NCI-H510A (cell line): Measurements from ENCODE around the gene CRYGA.
"Not testable (repeated sequence)": the region's sequence is repeated elsewhere in the genome, so short reads cannot be mapped to it uniquely, and the experiment has no call there.

Experiments used
- DNase-seq: peaks from one replicate; lab custom pipeline; 2025; lab: John Stamatoyannopoulos, UW

CRYGA gene

DNA sequence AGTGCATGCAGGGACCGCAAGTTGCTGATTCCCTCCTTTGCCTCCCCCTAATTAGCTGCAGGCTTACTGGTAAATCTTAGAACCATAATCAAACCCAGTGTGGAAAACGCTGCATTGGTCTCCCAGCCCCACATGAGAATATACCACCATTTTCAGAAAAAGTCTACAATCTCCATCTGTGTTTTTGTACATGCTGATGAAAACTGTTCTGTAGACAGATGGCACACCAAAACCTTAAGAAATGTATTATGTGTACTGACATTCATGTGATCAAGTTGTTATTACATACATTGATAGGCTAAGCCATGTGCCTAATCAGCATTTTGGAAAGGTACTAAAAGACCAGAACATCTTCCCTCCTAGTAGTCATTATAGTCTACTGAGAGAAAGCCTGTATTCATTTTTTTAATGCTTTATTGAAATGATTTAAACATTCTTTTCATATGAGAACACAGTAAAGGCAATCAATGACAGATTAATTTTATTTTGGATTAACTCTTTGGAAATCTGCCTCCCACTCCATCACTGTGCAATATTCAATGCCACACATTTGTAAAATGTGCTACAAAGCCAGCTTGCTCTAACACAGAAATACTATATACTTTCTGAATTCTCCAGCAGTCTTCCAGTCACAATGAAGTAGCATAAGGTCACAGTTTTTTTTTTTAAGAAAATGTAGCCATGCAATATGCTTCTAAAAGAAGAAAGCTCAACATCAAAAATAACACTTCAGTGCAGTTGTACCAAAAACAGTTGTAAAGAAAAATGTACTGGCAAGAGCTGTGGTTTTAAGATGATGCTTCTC lies 1.8 kb upstream of the CRYGA start:
- DNase-seq = no peak

DNA sequence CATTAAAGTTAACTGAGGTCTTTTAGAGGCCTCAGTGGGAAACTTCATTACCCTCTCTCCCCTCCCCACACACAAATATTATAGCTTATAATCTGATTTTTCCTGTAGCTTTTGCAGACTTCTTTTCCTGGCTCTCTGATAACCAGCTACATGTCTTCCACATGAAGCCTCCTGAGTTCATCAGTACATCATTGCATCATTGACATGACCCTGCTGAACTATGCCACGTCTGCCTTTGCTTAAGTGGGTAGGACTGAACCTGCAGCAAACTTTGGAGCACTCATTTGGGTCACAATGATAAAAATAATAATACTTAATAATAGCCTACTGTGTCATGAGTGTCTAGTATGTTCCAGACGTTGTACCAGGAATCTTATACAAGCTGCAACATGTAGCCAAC lies 7.0 kb downstream of the CRYGA start:
- no peak for DNase-seq

DNA sequence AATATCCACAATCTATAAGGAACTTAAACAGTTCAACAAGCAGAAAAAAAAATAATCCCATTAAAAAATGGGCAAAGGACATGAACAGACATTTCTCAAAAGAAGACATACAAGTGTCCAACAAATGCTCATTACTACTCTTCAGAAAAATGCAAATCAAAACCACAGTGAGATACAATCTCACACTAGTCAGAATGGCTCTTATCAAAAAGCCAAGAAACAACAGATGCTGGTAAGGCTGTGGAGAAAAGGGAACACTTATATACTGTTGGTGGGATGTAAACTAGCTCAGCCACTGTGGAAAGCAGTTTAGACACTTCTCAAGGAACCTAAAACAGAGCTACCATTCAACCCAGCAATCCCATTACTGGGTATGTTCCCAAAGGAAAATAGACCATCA lies 10.2 kb downstream of the CRYGA start:
- DNase-seq = no peak

DNA sequence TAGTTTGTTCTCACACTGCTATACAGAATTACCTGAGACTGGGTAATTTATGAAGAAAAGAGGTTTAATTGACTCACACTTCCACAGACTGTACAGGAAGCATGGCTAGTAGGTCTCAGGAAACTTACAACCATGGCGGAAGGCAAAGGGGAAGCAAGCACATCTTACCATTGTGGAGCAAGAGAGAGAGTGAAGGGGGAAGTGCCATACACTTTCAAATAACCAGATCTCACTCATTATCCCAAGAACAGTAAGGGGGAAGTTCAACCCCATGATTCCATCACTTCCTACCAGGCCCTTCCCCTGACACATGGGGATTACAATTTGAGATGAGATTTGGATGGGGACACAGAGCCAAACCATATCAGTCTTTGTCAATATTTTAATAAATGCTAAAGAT lies 12.4 kb downstream of the CRYGA start:
- no peak for DNase-seq

DNA sequence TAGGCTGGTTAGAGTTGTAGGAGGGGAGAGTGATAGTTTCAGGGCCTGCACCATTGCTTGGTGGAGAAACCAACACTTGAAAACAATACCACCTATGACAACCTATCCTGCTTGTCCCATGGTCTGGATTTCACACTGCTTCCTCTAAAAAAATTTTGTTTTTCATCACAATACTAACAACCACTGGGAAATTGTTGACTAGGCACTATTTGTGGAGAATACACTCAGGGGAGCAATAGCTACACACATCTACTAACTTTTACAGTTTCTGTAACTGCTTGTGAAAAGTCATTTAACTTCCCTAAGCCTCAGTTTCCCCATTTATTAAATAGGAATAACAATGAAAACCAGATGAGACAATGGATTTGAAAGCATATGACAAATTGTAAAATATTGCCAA lies 13.3 kb downstream of the CRYGA start:
- no peak for DNase-seq

DNA sequence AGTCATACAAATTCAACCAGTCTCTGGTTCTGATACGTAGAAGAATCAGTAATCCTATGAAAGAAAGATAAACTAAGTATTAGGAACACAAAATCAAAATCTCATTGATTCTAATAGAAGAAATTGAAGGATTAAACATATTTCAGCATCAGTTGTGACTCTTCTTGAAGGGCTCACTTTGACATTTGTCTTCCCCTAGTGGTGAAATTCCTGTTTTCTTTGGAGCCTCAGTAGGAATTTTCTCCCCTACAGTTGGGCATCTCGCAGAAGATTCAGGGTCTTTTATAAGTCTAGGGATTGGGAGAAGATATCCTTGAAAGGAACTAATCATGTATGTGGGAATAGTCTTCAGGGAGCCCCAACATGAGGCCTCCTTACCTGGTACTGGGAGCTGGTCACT lies 14.6 kb downstream of the CRYGA start:
- DNase-seq = no peak

DNA sequence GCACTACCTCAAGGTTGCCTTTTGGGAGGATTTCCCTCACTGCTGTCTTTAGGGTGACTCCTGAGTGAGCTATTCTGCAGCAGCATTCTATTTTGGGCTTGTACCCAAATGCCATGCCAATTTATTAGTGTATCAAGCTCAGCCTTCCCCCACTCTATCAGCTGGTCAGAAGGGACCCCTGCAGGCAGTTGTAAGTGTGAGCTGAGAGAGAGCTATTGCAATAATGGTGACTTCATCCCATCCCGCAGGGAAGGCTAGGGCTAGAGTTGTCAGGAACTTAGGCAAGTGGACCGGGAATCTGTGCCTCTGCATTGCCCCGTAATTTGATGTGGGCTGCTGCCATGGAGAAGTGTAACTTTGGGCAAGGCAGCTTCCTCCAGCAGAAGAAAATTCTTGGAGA lies 15.6 kb downstream of the CRYGA start:
- no peak for DNase-seq

DNA sequence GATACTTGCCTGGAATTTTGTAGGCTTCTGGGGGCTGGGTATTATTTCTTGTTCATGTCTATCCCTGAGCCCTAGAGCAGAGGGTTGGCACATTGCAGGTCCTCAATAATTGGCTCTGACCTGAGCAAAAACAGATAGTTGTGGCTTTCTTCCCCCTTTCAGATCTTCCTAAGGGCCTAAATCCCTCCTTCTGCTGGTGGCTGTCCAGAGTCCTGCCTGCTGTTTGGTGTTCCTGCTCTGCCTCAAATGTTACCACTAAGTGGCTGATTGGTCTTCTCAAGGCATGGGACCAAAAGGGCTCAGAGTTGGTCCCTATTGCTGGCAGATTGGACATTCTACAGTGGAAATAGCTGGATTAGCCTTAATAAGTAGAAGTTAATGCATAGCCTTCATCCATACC lies 16.4 kb downstream of the CRYGA start:
- DNase-seq = no peak

DNA sequence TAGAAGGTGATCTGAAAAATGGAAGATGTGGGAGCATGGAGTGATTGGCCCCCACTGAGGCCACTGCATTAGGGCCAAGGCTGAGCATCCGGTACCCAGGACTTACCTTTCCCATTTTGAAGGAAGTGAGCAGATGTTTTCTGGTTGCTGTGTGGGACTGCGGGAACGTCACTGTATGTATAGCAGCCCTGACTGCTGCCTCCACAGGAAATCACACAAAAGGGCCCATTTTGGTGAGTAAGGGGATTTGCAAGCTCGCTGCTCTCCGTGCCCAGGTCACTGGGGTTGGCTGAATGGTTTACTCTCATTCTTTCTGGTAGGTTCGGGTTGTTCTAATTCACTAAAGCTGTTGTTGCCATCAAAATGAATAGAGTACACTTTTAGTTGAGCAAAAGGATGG lies 17.4 kb downstream of the CRYGA start, which contains the start of gene CRYGB:
TSS of gene CRYGB (minus strand) at position 153 of the 400 bp plus-strand sequence. CDS start at position 115, 38 bp downstream.
- no peak for DNase-seq

DNA sequence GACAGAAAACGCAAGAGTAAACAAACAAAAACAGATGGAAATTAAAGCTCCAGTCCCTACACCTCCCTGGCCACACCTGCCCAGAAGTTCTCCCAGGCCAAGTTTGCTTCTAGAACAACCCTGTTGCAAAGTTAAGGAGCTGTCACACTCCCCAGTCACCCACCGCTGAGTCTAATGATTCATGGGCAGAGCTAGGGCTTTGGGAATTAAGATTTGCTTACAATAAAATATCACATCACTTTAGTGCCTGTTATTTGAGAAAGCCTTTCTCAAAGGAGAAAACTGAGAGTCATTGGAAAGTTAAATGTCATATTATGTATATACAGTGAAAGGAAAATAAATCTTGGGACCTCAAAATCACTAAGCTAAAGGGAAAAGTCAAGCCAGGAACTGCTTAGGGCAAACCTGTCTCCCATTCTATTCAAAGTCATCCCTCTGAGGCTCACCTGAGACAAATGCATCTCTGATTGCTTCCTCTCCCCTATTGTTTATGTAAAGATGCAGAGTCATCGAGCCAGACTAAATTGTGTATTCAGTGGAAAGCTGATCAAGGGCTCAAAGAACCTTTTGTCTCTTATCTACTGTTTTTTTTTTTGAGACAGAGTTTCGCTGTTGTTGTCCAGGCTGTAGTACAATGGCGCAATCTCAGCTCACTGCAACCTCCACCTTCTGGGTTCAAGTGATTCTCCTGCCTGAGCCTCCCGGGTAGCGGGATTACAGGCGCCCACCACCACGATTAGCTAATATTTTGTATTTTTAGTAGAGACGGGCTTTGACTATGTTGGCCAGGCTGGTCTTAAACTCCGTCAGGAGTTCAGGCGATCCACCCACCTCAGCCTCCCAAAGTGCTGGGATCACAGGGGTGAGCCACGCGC lies 20.2 kb downstream of the CRYGA start:
- no peak for DNase-seq

DNA sequence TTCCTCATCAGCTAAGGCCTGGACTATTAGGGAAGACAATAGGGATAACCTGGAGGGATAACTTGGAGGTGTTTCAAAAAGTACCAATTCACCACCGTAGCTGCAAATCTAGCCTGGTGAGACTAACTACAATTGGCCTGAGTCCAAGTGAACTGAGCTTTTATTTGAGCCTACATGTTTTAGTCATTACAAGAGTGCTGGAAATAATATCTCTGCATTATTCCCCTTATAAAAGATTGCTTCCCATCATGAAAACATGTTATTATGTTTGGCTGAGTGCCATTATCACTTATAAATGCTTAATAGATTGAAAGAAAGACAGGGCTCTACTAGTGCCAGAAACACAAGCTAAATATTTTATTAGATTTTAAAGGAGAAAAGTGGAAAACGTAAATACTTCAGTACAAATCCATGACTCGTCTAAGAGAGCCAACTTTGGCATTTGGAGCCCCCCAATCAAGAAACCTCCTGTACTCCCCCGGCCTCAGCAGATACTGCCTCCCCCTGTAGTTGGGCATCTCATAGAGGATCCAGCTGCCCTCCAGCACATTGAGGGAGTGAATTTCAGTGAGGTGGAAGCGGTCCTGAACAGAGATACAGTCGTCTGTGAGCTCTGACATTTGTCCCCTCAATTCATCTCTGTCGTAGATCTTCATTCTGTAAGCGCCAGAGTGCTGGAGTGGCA lies 21.0 kb downstream of the CRYGA start:
- no peak for DNase-seq

DNA sequence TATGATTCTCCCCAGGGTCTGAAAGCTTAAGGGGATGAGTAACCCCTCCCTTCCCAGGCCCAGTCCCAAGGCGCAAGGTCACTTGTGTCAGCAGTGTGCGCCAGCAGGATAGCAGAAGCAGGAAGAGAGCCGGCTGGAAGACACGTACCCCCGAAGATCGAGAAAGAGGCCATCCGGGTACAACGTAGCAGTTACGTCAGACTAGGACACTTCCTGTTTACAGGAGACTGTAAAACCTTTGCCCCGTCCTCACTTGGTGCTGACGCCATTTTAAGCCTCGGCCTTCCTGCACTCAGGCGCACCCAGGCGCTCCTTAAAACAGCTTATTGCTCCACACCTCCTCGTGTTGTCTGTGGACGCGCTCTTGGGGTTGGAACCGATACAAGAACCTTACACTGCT lies 23.9 kb downstream of the CRYGA start:
- DNase-seq = no peak

DNA sequence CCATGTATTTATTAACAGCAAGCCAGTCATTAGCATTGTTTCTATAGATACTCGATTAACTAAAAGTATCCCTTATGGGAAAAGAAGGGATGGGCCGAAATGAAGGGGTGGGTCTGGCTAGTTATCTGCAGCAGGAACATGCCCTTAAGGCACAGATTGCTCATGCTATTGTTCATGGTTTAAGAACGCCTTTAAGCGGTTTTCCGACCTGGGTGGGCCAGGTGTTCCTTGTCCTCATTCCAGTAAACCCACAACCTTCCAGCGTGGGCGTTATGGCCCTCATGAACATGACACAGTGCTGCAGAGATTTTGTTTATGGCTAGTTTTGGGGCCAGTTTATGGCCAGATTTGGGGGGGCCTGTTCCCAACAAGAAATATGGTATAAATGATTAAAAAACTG lies 25.1 kb downstream of the CRYGA start:
- not testable (repeated sequence) for DNase-seq

DNA sequence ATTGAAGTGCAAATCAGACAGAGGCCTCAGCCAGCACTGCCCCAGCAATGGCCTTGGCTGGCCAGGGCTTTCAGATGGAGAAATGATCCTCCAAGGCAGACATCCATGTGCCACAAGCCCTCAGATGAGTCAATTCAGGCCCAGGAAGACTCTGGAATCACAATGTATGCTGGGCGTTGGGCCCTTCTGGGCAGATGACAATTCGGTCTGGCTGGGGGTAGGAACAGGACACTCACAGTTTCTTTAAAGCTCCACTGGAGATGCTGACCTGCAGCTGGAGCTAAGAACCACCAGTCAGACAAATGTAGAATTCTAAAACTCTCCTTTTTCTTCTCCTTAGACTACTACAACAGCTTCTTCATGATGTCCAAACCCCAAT lies 26.7 kb downstream of the CRYGA start:
- no peak for DNase-seq

DNA sequence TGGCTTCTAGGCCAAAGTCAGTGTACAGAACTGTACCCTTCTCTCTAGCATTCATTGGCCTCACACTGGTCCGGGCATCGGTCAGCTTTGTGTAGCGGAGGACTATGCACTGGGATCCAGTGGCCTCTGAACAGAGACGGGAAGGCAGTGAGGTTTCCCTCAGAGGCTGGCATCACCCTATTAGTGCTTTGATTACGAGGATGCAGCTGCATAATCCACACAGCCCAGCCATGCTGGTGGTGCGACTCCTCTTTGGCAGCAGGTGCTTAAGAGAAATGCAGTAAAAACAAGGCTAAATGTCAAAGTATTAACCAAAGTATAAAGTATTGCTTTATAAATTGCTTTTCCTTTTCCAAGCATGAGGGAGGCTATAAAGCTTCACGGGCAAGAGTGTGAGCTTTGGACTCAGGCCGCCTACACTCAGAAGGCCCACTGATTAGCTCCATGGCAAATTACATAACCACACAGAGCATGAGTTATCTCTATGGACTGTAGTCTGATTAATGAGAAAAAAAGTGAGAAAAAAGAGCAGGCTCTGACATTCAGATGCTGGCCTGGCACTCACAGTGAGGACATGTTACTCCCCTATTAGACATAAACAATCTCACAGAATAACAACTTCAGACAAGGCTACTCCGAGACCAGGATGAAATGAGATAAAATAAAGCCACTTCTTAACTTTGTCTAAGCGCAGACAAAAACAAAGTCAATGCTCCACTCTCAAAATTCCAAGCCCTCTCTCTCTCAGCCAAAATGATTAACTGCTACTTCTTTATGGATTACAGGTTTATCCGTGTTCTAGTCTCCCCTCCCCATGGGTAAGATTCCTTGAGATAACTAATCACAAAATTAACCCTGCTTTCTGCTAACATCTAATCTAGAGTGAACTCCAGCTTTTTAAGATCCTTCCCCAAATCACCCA lies 27.3 kb downstream of the CRYGA start:
- no peak for DNase-seq

DNA sequence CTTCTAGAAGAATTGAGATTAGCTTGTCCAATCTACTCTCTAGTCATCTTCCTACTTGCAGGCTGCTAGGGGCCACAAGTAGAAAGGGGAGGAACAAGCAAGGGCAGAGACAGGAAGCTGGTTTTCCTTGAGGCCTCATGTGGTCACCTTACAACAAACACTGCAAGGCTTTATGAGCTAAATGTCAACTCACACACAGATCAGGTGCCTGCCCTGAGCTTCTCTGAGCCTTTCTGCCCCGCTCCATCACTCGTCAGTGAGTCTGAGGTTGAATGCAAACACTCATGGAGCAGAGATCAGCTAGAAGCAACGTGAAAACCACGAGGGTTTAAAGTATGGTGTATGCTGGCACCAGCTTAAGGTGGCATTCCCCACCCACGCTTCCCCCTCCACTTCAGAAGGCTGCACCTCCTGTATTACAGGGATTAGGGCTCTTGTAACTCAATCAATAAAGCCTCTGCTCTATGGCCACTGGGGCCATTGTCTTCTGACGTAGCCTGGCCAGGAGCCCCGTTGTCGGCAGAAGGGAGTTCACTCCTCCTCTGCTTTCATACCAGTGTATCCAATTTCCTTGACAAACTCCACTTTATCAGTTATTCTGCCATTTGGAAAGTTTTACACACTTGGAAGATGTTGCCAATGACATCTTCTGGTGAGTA lies 28.3 kb downstream of the CRYGA start:
- no peak for DNase-seq

DNA sequence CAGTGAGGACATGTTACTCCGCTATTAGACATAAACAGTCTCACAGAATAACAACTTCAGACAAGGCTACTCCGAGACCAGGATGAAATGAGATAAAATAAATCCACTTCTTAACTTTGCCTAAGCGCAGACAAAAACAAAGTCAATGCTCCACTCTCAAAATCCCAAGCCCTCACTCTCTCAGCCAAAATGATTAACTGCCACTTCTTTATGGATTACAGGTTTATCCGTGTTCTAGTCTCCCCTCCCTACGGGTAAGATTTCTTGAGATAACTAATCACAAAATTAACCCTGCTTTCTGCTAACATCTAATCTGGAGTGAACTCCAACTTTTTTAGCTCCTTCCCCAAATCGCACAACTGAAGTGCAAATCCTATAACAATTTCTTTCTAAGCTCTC lies 32.7 kb downstream of the CRYGA start:
- DNase-seq = no peak

DNA sequence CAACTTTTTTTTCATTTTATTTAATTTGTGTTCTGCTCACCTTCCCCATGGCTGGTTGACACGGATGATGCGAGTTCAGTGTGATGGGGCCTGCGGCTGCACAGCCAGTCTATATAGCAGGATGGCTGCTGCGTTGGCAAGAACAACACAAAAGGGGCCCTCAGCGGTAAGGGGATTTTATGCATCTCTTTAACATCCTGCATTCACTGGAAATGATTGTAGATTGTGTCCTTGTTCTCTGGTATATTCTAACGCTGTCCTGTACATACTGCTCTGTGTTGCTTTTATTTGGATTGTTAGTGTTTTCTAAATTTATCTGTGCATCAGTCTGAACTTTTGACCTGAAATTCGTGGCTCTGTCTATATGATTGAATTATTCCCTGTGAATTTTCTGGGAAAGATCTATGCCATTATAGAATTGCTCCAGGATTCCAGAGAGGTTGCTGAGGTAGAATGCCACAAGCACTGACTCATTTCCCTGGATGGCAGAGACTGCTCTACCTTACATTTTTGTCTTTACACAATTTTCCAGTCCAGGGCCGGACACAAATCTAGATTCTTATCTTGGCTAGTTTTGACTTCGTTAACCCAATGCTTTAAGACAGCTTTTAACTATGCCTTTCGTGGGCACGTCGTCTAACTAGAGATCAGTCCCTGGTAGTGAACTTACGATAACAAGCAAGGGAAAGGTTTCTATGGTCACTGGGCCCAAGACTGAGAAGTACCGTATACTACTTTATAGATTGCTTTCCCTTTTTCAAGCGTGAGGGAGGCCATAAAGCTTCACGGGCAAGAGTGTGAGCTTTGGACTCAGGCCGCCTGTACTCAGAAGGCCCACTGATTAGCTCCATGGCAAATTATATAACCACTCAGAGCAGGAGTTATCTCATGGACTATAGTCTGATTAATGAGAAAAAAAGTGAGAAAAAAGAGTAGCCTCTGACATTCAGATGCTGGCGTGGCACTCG lies 33.4 kb downstream of the CRYGA start, which contains the start of gene CRYGC:
TSS of gene CRYGC (minus strand) at position 85 of the 968 bp plus-strand sequence. CDS start at position 49, 36 bp downstream.
- no peak for DNase-seq

DNA sequence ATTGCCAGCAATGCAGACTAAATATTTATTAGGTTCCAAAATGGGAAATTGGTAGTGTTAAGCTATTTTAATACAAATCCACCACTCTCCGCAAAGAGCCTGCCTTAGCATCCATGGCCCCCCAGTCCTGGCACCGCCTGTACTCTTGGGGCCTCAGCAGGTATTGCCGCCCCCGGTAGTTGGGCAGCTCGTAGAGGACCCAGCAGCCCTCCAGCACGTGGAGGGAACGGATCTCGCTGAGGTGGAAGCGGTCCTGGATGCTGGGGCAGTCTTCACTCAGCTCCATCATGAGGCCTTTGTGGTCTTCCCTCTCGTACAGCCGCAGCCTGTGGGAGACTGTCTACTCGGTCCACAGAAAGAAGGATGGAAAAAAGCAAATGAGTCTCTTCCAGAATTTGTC lies 35.3 kb downstream of the CRYGA start:
- no peak for DNase-seq

DNA sequence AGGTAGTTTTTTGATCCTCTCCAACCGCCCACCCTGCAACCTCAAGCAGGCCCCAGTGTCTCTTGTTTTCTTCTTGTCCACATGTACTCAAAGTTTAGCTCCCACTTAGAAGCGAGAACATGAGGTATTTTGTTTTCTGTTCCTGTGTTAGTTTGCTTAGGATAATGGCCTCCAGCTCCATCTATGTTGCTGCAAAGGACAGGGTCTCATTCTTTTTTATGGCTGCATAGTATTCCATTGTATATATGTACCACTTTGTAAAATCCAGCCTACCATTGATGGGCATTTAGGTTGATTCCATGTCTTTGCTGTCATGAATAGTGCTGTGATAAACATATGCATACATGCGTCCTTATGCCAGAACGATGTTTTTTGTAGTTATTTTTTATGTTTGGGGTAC lies 36.3 kb downstream of the CRYGA start:
- DNase-seq = no peak
